NCI-H2107 treated with DMSO at 0.1 percent for 48 hours (cell line): ENCODE results near the gene RNH1.

Experiments
- DNase-seq: peaks from one replicate; lab custom pipeline; 2025; ENCODE audit not compliant: unreplicated experiment; lab: John Stamatoyannopoulos, UW

Gene RNH1

GRCh38 chr11:499201-500076, 7.6 kb downstream of the RNH1 start:
- DNase-seq, result no peak

GRCh38 chr11:498297-499181, 8.5 kb downstream of the RNH1 start:
- no peak for DNase-seq

GRCh38 chr11:497565-498296, 9.3 kb downstream of the RNH1 start:
- no peak for DNase-seq

- DNase-seq, result no peak
These were observed 10.0 kb downstream of the RNH1 start for GRCh38 chr11:496834-497564.

GRCh38 chr11:495537-495931, 11.5 kb downstream of the RNH1 start:
- no peak for DNase-seq

- DNase-seq, result no peak
These were observed 12.1 kb downstream of the RNH1 start for GRCh38 chr11:494761-495536.

- peak; percentile 33 for DNase-seq
These were observed 14.4 kb downstream of the RNH1 start for GRCh38 chr11:492427-493226.

- DNase-seq, result no peak
These were observed 15.7 kb downstream of the RNH1 start for GRCh38 chr11:491358-491757.

GRCh38 chr11:490930-491260, 16.1 kb downstream of the RNH1 start:
- no peak for DNase-seq

GRCh38 chr11:490186-490929, 16.7 kb downstream of the RNH1 start:
- DNase-seq, result no peak

- DNase-seq, result no peak
These were observed 17.3 kb downstream of the RNH1 start for GRCh38 chr11:489610-490185.

- no peak for DNase-seq
These were observed 18.1 kb downstream of the RNH1 start for GRCh38 chr11:488992-489391.

GRCh38 chr11:488579-488978, 18.5 kb downstream of the RNH1 start:
- DNase-seq, result no peak

GRCh38 chr11:488062-488461, 19.0 kb downstream of the RNH1 start:
- DNase-seq, result no peak

GRCh38 chr11:487571-488021, 19.4 kb downstream of the RNH1 start:
- DNase-seq, result no peak

- no peak for DNase-seq
These were observed 20.9 kb downstream of the RNH1 start for GRCh38 chr11:486189-486588.

GRCh38 chr11:484616-485015, 22.4 kb downstream of the RNH1 start:
- DNase-seq, result no peak

GRCh38 chr11:479311-479710, 27.7 kb downstream of the RNH1 start:
- no peak for DNase-seq
